ENCODE measurements around the gene SCN2B. TPM values are rescaled to one million over a fixed set of nuclear protein-coding genes. Genes with fewer than 3 reads are reported as not detected.

The SCN2B gene
- total RNA-seq, 3 donors from 2014 or later, result not detected

DNA sequence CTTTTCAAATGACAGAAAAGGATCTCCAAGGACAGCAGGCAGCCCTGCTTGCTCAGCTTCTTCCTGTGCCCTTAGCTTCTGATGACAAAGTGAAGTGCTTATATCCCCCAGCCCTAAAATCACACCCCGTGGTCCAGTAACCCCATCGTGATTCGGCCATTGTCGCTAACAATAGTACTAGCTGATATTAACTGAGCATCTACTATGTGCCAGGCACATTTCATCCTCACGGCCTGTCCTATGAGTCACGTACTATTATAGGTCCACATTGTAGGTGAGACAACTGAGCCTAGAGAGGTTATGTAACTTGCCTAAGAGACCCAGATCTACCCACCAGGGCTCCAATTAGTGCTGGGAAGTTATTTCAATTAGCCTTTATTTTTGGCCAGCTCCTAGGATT lies 29.9 kb downstream of the SCN2B start:
- H3K4me1 Mint-ChIP-seq (ENCODE audit: low read depth), result peaks cover 1% of the 10 kb centered on the region
- DNase-seq (no peak), ATAC-seq (no peak)
- no peaks in the 10 kb centered on the region for H3K9me3 Mint-ChIP-seq
- H3K36me3 Mint-ChIP-seq (ENCODE audit: insufficient read depth), result no peaks in the 10 kb centered on the region
- H3K4me3 Mint-ChIP-seq, result peak overlapping the region; percentile 77
- peaks cover 60% of the 10 kb centered on the region for H3K27me3 Mint-ChIP-seq (ENCODE audit: low read depth)

DNA sequence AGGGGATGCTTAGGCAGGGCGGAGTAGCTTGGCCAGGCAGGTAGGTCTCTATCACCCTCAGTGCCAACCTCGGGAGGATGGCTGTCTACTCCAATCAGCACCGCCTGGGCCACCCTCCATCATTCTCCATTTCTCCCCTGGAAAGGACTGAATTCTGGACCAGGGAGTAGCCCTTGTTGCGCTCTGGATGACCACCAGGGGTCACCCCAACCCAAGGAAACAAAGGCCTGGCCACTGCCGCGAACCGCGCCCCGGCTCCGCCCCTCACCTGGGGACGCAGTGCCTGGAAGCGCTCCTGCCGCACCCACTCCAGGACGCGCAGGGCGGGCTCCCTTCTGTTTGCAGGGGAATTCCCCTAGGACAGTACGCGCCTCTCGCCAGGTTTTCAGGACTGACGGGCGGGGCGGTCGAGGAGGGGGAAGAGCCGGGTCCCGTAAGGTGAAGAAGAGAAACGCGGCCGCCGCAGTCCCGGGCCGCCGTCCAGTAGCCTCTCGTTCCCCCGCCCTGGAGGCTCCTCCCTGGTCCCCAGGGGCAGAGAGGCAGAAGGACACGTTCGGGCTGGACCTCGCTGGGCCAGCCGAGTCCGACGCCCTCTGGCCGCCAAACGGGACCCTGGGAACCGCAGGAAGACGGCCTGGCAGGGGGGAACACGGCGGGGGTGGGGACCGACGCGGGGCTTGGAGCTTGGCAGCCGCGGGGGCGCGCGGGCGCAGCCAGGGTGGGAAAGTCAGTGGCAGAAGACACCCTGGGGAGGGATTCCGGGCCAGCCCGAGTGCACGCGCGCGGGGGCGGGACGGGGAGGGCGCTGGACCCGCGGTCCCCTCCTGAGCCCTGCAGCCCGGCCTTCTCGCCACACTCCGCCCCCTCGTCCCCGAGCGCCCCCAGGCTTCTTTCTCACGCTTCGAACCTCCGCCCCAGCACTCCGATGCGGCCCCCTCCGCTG lies 30.9 kb downstream of the SCN2B start:
- peaks cover 1% of the 10 kb centered on the region for H3K4me1 Mint-ChIP-seq (ENCODE audit: low read depth)
- no peaks in the 10 kb centered on the region for H3K9me3 Mint-ChIP-seq
- no peaks in the 10 kb centered on the region for H3K36me3 Mint-ChIP-seq (ENCODE audit: insufficient read depth)
- peak; percentile 84 for DNase-seq
- peak overlapping the region; percentile 82 for H3K4me3 Mint-ChIP-seq
- ATAC-seq, result peak; percentile 93 to 96
- peaks cover 62% of the 10 kb centered on the region for H3K27me3 Mint-ChIP-seq (ENCODE audit: low read depth)

GRCh38 chr11:118144301-118145268 lies 31.9 kb downstream of the SCN2B start:
- no peaks in the 10 kb centered on the region for H3K36me3 Mint-ChIP-seq (ENCODE audit: insufficient read depth)
- ATAC-seq, result no peak
- DNase-seq, result no peak
- H3K9me3 Mint-ChIP-seq, result no peaks in the 10 kb centered on the region
- no peak overlapping the region for H3K4me3 Mint-ChIP-seq
- H3K27me3 Mint-ChIP-seq (ENCODE audit: low read depth), result peaks cover 57% of the 10 kb centered on the region
- peaks cover 1% of the 10 kb centered on the region for H3K4me1 Mint-ChIP-seq (ENCODE audit: low read depth)

- no peak for DNase-seq
- no peaks in the 10 kb centered on the region for H3K9me3 Mint-ChIP-seq
- ATAC-seq, result no peak
- peaks cover 63% of the 10 kb centered on the region for H3K27me3 Mint-ChIP-seq (ENCODE audit: low read depth)
- no peaks in the 10 kb centered on the region for H3K36me3 Mint-ChIP-seq (ENCODE audit: insufficient read depth)
- H3K4me1 Mint-ChIP-seq (ENCODE audit: low read depth), result peaks cover 1% of the 10 kb centered on the region
- no peak overlapping the region for H3K4me3 Mint-ChIP-seq
Measured at GRCh38 chr11:118143661-118144185, 32.7 kb downstream of the SCN2B start.

GRCh38 chr11:118142809-118143208 lies 33.6 kb downstream of the SCN2B start:
- no peak for ATAC-seq
- no peaks in the 10 kb centered on the region for H3K9me3 Mint-ChIP-seq
- no peak for DNase-seq

DNA sequence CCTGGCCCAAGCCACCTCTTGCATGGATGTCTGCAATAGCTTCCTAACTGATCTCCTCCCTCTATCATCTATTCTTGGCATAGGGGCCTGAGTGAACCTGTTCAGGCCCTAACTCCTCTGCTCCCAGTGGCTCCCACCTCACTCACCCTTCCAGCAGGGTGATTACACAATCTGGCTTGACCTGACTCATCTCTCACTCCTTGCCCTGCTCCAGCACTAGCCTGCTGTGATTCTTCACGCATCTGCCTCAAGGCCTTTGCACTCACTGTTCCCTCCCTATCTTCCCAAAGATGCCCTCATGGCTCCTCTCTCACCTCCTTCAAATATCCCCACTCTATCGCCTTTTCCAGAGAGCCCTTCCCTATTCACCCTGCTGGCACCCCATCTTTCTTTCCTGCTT lies 34.4 kb downstream of the SCN2B start:
- Mint-ChIP-seq H3K36me3 (ENCODE audit: insufficient read depth) (no peaks in the 10 kb centered on the region), H3K27me3 (ENCODE audit: low read depth) (peaks cover 54% of the 10 kb centered on the region), H3K4me1 (ENCODE audit: low read depth) (peaks cover 1% of the 10 kb centered on the region), H3K9me3 (no peaks in the 10 kb centered on the region), H3K4me3 (no peak overlapping the region)
- ATAC-seq (no peak), DNase-seq (no peak)

More at GRCh38 chr11:118142809-118143208, 33.6 kb downstream of the SCN2B start:
- H3K27me3 Mint-ChIP-seq (ENCODE audit: low read depth), result peaks cover 58% of the 10 kb centered on the region
- H3K4me1 Mint-ChIP-seq (ENCODE audit: low read depth), result peaks cover 1% of the 10 kb centered on the region
- H3K4me3 Mint-ChIP-seq, result no peak overlapping the region
- no peaks in the 10 kb centered on the region for H3K36me3 Mint-ChIP-seq (ENCODE audit: insufficient read depth)

GRCh38 chr11:118139578-118139977 lies 36.9 kb downstream of the SCN2B start:
- no peak overlapping the region for H3K4me3 Mint-ChIP-seq
- DNase-seq (no peak), ATAC-seq (peak in 1 of 2 donors; percentile 43)
- H3K36me3 Mint-ChIP-seq (ENCODE audit: insufficient read depth), result no peaks in the 10 kb centered on the region
- no peaks in the 10 kb centered on the region for H3K9me3 Mint-ChIP-seq
- no peaks in the 10 kb centered on the region for H3K4me1 Mint-ChIP-seq (ENCODE audit: low read depth)
- peaks cover 50% of the 10 kb centered on the region for H3K27me3 Mint-ChIP-seq (ENCODE audit: low read depth)

GRCh38 chr11:118138839-118139420 lies 37.5 kb downstream of the SCN2B start:
- DNase-seq, result no peak
- Mint-ChIP-seq H3K4me1 (ENCODE audit: low read depth) (no peaks in the 10 kb centered on the region), H3K9me3 (no peaks in the 10 kb centered on the region), H3K27me3 (ENCODE audit: low read depth) (peaks cover 49% of the 10 kb centered on the region), H3K36me3 (ENCODE audit: insufficient read depth) (no peaks in the 10 kb centered on the region), H3K4me3 (no peak overlapping the region)
- no peak for ATAC-seq

- DNase-seq (no peak), ATAC-seq (no peak)
- H3K4me1 Mint-ChIP-seq (ENCODE audit: low read depth), result no peaks in the 10 kb centered on the region
- H3K27me3 Mint-ChIP-seq (ENCODE audit: low read depth), result peaks cover 35% of the 10 kb centered on the region
- H3K4me3 Mint-ChIP-seq, result no peak overlapping the region
- H3K9me3 Mint-ChIP-seq, result no peaks in the 10 kb centered on the region
- no peaks in the 10 kb centered on the region for H3K36me3 Mint-ChIP-seq (ENCODE audit: insufficient read depth)
Measured at GRCh38 chr11:118136801-118137200, 39.6 kb downstream of the SCN2B start.

DNA sequence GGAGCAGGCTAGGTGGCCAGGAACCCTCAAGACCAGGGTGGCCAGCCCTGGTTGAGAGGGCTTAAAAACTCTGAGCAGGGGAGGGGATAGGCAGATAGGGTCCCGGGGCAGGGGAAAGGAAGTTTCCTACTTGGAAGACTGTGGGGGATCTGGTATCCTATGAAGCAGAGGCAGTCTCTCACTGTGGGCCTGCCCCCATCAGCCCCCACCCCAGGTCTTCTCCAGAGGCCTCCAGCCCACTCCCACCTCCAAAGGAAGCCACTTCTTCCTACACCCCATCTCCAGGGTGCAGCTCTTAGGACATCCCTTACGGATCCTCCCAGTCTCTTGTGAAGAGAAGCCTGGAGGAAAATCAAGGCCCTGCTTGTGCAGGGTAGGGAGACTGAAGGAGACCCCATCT lies 40.1 kb downstream of the SCN2B start:
- Mint-ChIP-seq H3K4me1 (ENCODE audit: low read depth) (no peaks in the 10 kb centered on the region), H3K27me3 (ENCODE audit: low read depth) (peaks cover 32% of the 10 kb centered on the region), H3K36me3 (ENCODE audit: insufficient read depth) (no peaks in the 10 kb centered on the region), H3K9me3 (no peaks in the 10 kb centered on the region), H3K4me3 (no peak overlapping the region)
- ATAC-seq, result no peak
- no peak for DNase-seq

DNA sequence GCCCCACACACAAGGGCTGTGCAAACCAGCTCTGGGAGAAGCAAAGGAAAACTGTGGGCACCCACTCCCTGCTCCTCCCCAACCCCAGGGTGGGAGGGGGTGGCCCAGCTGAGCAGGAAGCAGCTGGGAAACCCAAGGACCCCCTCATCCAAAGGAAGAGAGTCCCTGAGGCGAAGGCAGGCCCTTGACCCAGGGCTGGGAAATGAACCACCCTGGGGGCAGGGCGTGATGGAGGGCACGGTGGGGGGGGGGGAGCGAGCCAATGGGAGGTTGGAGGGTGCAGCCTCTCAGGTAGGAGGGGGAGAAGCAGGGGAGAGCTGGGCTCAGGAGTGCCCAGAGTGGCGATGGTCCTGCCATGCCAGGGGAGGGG lies 40.7 kb downstream of the SCN2B start:
- Mint-ChIP-seq H3K4me3 (no peak overlapping the region), H3K36me3 (ENCODE audit: insufficient read depth) (no peaks in the 10 kb centered on the region), H3K27me3 (ENCODE audit: low read depth) (peaks cover 28% of the 10 kb centered on the region), H3K9me3 (no peaks in the 10 kb centered on the region), H3K4me1 (ENCODE audit: low read depth) (no peaks in the 10 kb centered on the region)
- ATAC-seq (no peak), DNase-seq (no peak)

GRCh38 chr11:118135051-118135795 lies 41.2 kb downstream of the SCN2B start:
- DNase-seq (no peak), ATAC-seq (no peak)
- Mint-ChIP-seq H3K36me3 (ENCODE audit: insufficient read depth) (no peaks in the 10 kb centered on the region), H3K4me1 (ENCODE audit: low read depth) (no peaks in the 10 kb centered on the region), H3K27me3 (ENCODE audit: low read depth) (peaks cover 23% of the 10 kb centered on the region), H3K4me3 (no peak overlapping the region), H3K9me3 (no peaks in the 10 kb centered on the region)

DNA sequence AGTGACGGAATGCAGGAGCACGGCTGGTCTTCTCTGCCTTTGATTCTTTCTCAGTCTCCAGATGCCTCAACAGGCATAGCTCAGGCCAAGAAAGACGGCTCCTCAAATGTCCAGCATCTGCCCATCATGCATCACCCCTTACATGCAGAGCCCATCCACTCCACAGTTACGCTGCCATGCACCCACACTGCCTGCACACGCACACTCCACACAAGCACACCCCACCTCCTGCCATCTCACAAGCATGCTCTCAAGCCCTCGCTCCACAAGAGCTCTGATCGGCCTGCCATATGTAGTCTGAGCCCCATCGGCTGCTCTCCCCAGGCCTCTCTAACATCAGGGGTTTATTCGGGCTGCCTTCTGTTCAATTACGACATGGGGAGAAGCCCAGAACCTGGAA lies 42.6 kb downstream of the SCN2B start:
- ATAC-seq (no peak), DNase-seq (no peak)
- H3K4me1 Mint-ChIP-seq (ENCODE audit: low read depth), result no peaks in the 10 kb centered on the region
- no peak overlapping the region for H3K4me3 Mint-ChIP-seq
- H3K27me3 Mint-ChIP-seq (ENCODE audit: low read depth), result peaks cover 17% of the 10 kb centered on the region
- no peaks in the 10 kb centered on the region for H3K36me3 Mint-ChIP-seq (ENCODE audit: insufficient read depth)
- no peaks in the 10 kb centered on the region for H3K9me3 Mint-ChIP-seq
